HG03108 (cell line): ENCODE data around the gene HYAL4.
"Not testable (repeated sequence)": the region's sequence is repeated elsewhere in the genome, so short reads cannot be mapped to it uniquely, and the experiment has no call there.

Experiments
- ATAC-seq: cut with Tn5 transposase; IDR thresholded peaks from one replicate; pipeline ENCODE4 v1.9.1; 2021; ENCODE audit warnings: moderate library complexity; ENCODE audit not compliant: unreplicated experiment

Gene HYAL4

DNA sequence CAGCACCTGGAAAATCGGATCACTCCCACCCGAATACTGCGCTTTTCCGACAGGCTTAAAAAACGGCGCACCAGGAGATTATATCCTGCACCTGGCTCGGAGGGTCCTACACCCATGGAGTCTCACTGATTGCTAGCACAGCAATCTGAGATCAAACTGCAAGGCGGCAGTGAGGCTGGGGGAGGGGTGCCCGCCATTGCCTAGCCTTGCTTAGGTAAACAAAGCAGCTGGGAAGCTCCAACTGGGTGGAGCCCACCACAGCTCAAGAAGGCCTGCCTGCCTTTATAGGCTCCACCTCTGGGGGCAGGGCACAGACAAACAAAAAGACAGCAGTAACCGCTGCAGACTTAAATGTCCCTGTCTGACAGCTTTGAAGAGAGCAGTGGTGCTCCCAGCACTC is 49.8 kb downstream of the HYAL4 start:
- ATAC-seq, result not testable (repeated sequence)

DNA sequence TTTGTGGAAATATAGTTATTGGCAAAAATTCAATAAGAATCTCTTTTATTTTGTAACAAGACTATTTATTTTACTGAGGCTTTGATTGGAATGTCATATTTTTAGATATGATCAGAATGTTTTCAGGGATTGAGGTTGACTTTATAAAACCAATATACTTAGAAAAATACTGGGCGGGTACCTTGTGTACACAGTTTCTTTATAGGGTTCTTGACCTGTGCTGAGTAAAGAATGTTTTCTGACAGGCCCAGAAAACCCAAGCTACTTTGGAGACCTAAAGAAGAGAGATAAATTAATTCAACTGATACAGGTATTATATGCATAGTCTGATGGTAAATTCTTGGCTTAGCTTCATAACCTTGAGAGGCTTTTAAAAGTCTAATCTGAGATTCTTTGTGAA is 56.1 kb downstream of the HYAL4 start:
- no peak for ATAC-seq

DNA sequence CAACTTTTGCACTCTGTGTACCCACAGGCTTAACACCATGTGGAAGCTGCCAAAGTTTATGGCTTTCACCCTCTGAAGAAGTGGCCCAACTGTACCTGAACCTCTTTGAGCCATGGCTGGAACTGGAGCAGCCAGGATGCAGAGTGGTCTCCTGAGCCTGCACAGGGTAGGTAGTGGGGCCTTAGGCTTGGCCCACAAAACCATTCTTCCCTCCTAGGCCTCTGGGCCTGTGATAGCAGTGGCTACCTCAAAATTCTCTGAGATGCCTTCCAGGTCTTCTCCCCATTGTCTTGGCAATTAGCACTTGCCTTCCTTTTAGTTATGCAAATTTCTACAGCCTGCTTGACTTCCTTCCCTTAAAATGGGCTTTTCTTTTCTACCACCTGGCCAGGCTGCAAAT is 60.7 kb downstream of the HYAL4 start:
- no peak for ATAC-seq

DNA sequence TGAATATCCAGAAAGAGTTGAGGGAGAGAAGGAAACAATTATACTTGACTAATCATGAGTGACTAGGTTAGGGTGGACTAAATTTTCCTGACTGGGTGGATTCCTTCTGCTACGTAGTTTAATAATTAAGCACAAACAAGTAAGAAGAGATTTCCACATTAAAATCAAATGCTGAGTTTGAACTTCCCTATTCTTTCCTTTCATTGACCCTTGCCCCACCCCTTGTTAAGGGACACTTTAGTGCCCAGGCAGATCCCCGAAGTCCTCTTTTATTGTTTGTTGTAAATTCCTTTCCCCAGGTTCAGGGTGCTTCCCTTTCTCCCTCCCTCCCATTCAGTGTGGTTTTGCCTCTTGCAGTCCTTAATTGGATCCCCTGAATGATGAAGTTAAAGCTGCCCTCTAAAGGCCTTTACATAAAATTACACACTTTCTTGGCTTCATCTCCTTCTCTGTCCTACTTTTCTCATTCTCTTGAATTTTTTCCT is 71.3 kb downstream of the HYAL4 start:
- no peak for ATAC-seq

DNA sequence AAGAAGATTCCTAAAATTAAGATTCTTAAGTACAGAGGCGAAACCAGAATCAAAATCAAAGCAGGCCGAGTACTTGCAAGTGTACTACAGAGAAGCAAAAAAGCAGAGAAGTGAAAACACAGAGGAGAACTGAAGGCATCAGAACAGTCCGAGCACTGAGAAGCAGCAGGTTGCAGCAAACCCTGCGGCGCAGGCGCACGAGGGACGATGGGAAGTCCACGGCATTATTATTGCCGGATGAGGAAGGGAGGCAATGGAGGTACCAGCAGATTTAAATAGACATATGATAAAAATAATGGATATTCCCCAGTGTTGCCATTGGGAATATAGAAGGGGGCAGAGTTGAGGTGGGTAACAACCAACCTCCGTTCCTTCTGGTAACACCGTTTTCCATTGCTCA is 72.9 kb downstream of the HYAL4 start:
- ATAC-seq, result no peak

DNA sequence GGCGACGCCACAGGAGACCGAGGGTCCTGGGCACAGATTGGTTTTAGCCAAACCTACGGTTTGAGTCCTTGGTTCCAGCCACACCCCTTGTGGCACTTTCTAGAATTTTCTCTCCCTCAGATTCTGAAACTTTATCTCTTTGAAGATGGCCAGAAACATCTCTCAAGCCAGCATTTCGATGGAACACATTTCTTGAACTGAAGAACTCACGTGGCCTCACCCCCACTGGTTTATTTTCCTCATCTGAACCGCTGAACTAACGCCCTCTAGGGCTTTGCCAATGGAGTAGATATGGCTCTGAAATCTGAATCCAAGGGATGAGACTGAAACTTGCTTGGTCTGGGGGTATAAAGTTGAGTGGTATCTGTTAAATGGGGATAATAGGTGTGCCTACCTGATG is 73.3 kb downstream of the HYAL4 start:
- no peak for ATAC-seq

DNA sequence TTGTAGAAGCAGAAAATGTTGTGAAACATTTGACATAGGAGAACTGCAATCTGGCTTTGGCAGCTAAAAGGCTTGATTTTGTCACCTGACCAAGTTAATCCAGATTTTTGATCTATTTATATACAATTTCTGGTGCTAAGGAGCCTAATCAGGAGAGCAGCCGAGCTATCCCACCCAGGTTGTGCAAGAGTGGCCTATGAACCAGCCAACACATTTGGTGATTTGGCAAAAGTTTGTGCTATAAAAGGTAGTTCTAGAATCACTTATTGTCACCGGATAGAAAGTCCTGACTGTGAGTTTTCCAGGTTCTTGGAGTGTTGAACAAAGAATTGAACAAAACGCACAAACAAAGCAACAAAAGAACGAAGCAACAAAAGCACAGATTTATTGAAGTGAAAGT is 78.6 kb downstream of the HYAL4 start:
- ATAC-seq, result no peak

DNA sequence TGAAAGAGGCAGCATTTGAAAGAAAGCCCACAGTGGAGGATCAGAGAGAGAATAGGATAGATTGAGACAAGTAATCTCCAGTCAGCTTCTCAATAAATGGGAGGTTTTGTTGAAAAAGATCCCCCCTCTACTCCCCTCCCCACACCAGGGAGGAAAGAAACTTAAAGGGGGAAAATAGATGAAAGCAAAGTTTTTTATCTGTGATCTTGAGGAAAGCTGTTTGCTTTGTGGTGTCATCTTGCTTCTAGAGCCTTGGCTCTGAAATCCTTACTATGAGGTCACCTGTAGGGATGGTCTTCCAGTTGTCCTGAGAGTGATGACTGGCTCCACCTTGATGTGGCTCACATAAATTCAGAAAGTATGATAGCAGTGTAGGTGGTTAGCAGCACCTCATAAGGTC is 80.0 kb downstream of the HYAL4 start, which contains the start of gene SPAM1:
TSS of gene SPAM1 (plus strand) at position 301 of the 400 bp plus-strand sequence. CDS start 28,330 bp downstream, outside the sequence.
- no peak for ATAC-seq
